ENCODE data around the gene FARSA. TPM values are rescaled to one million over a fixed set of nuclear protein-coding genes. Genes with fewer than 3 reads are reported as not detected.
A peak's percentile ranks its signal among the peaks of the same experiment; 100 is the strongest.

FARSA gene
- polyA plus RNA-seq, 3 donors = 29.0 to 49.2 (median 47.9) TPM

DNA sequence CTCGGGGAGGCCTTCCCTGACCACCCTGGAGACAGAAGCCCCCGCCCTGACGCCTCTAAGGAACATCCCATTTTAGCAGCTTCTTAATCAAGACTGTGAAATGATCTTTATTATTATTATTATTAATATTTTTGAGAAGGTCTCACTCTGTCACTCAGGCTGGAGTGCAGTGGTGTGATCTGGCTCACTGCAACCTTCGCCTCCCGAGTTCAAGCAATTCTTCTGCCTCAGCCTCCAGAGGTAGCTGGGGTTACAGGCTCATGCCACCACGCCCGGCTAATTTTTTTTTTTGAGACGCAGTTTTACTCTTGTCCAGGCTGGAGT lies 32.3 kb upstream of the FARSA start:
- peak overlapping the region in 1 of 7 donors; percentile 54 for H3K27ac Mint-ChIP-seq

DNA sequence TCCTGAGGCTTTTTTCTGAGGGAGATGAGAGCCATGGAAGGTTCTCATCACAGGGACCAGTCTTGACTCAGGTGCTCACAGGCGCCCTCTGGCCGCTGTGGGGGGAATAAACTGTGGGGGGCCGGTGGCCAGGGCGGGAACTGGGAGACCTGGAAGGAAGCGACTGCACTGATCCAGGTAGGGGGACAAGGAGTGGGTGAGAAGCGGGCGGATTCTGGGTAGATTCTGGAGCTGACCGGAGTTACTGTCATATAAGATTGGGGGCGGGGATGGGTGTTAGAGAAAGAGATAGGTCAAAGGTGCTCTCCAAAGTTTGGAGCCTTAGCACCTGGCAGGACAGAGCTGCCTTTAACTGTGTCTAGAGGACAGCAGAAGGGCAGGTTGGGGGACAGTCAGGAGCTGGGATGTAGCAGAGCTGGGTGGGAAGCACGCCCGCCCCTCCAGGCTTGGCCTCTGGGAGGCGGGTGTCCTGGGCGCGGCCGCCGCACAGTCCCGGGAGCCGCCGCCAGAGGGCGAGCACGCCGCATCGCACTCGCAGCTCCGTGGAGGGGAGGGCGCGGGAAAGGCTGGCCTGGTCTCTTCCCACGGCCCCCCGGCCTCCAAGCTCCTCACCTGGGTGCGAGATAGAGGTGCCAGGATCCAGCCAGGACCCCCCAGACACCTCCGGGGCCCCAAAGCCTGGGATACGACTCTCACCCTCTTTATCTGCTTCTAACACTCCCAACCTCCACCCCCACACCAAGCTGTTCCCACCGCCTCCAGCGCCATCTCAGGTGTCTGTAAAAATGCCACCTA lies 31.7 kb upstream of the FARSA start:
- DNase-seq = peak; percentile 65 to 74 (median 72)
- Histone ChIP-seq H2AFZ (ENCODE audit: insufficient read depth, low read depth, low read length, poor library complexity, severe bottlenecking) (peak overlapping the region; percentile 73), H3K36me3 (replicated peaks in 1 of 2; ENCODE audit: control insufficient read depth in 1 of 2, insufficient read depth in 2 of 2, low read length in 2 of 2) (no peaks in the 10 kb centered on the region), H3K9me3 (replicated peaks in 1 of 2; ENCODE audit: control insufficient read depth in 1 of 2, insufficient read depth in 1 of 2, low read length in 2 of 2) (no peaks in the 10 kb centered on the region), H3K4me2 (replicated peaks; ENCODE audit: extremely low read depth, low read length, poor library complexity, severe bottlenecking) (peak overlapping the region; percentile 98), H3K4me1 (ENCODE audit: control insufficient read depth in 1 of 2, insufficient read depth in 2 of 2, low read length in 2 of 2) (peaks cover 7 to 10% of the 10 kb centered on the region in 2 donors), H3K27ac (ENCODE audit: low read depth in 1 of 2, low read length in 2 of 2) (peak overlapping the region in 1 of 2 donors; percentile 16), H3K27me3 (ENCODE audit: control insufficient read depth in 2 of 2, insufficient read depth in 2 of 2, low read length in 2 of 2) (no peaks in the 10 kb centered on the region), H4K20me1 (ENCODE audit: insufficient read depth, low read length) (no peaks in the 10 kb centered on the region), H3K79me2 (ENCODE audit: insufficient read depth, low read length) (no peaks in the 10 kb centered on the region), H3K4me3 (replicated peaks in 1 of 3; ENCODE audit: low read depth in 2 of 3, low read length in 3 of 3) (peak overlapping the region; percentile 8 to 79 (median 28)), H3K9ac (ENCODE audit: insufficient read depth, low read length, poor library complexity, severe bottlenecking) (peak overlapping the region; percentile 15)
- Mint-ChIP-seq H3K27ac (peak overlapping the region in 4 of 7 donors; percentile 53 to 93 (median 68)), H3K36me3 (no peaks in the 10 kb centered on the region), H3K27me3 (ENCODE audit: low read depth in 3 of 3) (peaks cover 1 to 6% (median 5%) of the 10 kb centered on the region in 3 donors), H3K9me3 (peaks cover 0 to 2% (median 0%) of the 10 kb centered on the region in 7 donors), H3K4me1 (peaks cover 6% of the 10 kb centered on the region), H3K4me3 (peak overlapping the region; percentile 83 to 89)
- peak; percentile 99 for TF ChIP-seq CTCF (IDR thresholded peaks at IDR 0.05)
- WGBS (ENCODE audit: insufficient coverage) = 1% methylated on average over 33 of the region's 34 CpGs
- intact Hi-C loops (cut with micrococcal nuclease) = loop anchor here in 1 of 2 donors (10.0 kb wide), 1 partner anchor 80 kb away; the partner anchor contains the start of genes DNASE2 and KLF1

More for the DNA sequence above, 32.3 kb upstream of the FARSA start:
- Histone ChIP-seq H3K9me3 (replicated peaks in 1 of 2; ENCODE audit: control insufficient read depth in 1 of 2, insufficient read depth in 1 of 2, low read length in 2 of 2) (no peaks in the 10 kb centered on the region), H2AFZ (ENCODE audit: insufficient read depth, low read depth, low read length, poor library complexity, severe bottlenecking) (peak overlapping the region; percentile 73), H3K79me2 (ENCODE audit: insufficient read depth, low read length) (no peaks in the 10 kb centered on the region), H3K27me3 (ENCODE audit: control insufficient read depth in 2 of 2, insufficient read depth in 2 of 2, low read length in 2 of 2) (no peaks in the 10 kb centered on the region), H3K27ac (ENCODE audit: low read depth in 1 of 2, low read length in 2 of 2) (no peak overlapping the region), H3K4me3 (replicated peaks in 1 of 3; ENCODE audit: low read depth in 2 of 3, low read length in 3 of 3) (no peak overlapping the region), H4K20me1 (ENCODE audit: insufficient read depth, low read length) (no peaks in the 10 kb centered on the region), H3K4me1 (ENCODE audit: control insufficient read depth in 1 of 2, insufficient read depth in 2 of 2, low read length in 2 of 2) (peaks cover 7 to 10% of the 10 kb centered on the region in 2 donors), H3K4me2 (replicated peaks; ENCODE audit: extremely low read depth, low read length, poor library complexity, severe bottlenecking) (peak overlapping the region; percentile 98), H3K9ac (ENCODE audit: insufficient read depth, low read length, poor library complexity, severe bottlenecking) (no peak overlapping the region), H3K36me3 (replicated peaks in 1 of 2; ENCODE audit: control insufficient read depth in 1 of 2, insufficient read depth in 2 of 2, low read length in 2 of 2) (no peaks in the 10 kb centered on the region)
- H3K4me3 Mint-ChIP-seq = no peak overlapping the region
- WGBS (ENCODE audit: insufficient coverage) = no CpG with 5 or more reads among the region's 8 CpGs
- H3K4me1 Mint-ChIP-seq = peaks cover 6% of the 10 kb centered on the region
- H3K27me3 Mint-ChIP-seq (ENCODE audit: low read depth in 3 of 3) = peaks cover 1 to 6% (median 5%) of the 10 kb centered on the region in 3 donors
- H3K9me3 Mint-ChIP-seq = peaks cover 0 to 2% (median 0%) of the 10 kb centered on the region in 7 donors
- intact Hi-C loops (cut with micrococcal nuclease) = loop anchor here in 1 of 2 donors (10.0 kb wide), 1 partner anchor 81 kb away; the partner anchor contains the start of genes DNASE2 and KLF1
- no peaks in the 10 kb centered on the region for H3K36me3 Mint-ChIP-seq
- TF ChIP-seq CTCF (IDR thresholded peaks at IDR 0.05) = no peak
- no peak for DNase-seq
